GM12891 (cell line): ENCODE measurements around the gene APH1A.

Experiments used
- POLR2A ChIP-seq: IDR thresholded peaks from 2 replicates; pipeline ENCODE4 v1.6.1; 2011; ENCODE audit warnings: low read depth, low read length, control low read depth
- POLR2AphosphoS5 ChIP-seq: IDR thresholded peaks from 2 replicates; pipeline ENCODE4 v1.6.1; 2011; ENCODE audit warnings: low read depth, low read length, control low read depth
- TAF1 ChIP-seq: IDR thresholded peaks from 2 replicates; pipeline ENCODE4 v1.6.1; 2011; ENCODE audit warnings: low read depth, low read length, control low read depth

DNA sequence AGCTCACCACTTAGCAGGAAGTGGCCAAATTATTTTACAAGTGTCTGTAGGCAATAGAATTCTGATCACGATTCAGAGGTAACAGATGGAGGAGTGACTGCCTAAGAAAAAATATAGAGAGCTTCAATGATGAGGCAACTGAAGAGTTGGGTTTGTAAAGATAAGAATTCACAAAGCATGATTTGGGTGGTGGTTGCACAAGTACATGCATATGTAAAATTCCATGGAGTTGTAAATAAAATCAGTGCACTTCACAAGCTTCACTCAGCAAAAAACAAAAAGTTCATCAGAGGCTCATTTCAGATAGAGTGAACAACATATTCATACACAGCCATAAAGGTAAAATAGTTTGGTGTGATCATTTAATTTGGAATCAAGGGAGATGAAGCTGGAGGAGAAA lies 43.8 kb downstream of the APH1A start:
- TF ChIP-seq POLR2A = no peak
- TF ChIP-seq POLR2AphosphoS5 = no peak
- no peak for TF ChIP-seq TAF1
